KBM-7 (cell line): ENCODE data around the gene ZBTB24.

Source experiments
- DNase-seq: peaks from one replicate; pipeline ENCODE4 v3.0.0-alpha.2; 2015
- in situ Hi-C: fragments of 300-500 bp; cut with MboI; formaldehyde crosslinking; loops from 2 replicates; pipeline ENCODE4 v1.14.3; 2020; ENCODE audit warnings: low sequenced_read_pairs, low pct_unique_long_range_greater_than_20kb, mixed read lengths

The ZBTB24 gene

DNA sequence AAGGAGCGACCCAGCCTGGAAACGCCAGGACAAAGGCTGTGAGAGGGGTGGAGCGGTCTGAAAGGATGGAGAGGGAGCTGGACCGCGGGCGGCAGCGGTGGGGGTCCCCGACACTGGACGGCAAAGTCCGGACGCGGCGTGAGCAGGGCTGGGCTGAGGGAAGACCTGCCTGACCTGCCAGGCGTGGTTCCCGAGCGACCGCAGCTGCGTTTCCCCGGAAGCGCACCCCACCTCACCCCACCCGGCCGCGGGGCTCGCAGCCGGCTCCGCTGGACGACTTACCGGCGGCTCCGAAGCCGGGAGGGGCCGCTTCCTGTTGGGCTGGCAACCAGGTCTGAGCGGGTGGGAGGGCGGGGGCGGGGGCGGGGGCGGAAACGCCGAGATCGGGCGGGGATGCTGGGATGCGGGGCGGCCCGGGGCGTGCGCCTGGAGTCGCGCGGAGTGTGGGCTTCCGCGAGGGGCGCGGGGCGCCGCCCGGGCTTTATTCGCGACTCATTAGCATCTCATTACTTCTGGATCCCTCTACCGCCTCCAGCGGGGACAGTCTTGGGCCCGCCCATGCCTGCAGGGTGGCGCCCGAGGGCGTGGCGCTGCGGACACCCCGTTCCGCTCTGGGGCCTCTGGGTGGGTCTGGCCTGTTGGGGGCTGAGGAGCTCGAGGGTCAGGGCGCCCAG lies 27.4 kb downstream of the ZBTB24 start, which contains the start of gene MICAL1:
Gene MICAL1, minus strand, starts transcription at position 336 of the 674 bp plus-strand sequence. CDS start 1,576 bp downstream, outside the sequence.
- DNase-seq: peak; percentile 52

GRCh38 chr6:109454496-109455436 lies 28.3 kb downstream of the ZBTB24 start:
- in situ Hi-C loops: no loop called here
- peak; percentile 71 for DNase-seq

More for the DNA sequence above, 27.4 kb downstream of the ZBTB24 start, which contains the start of gene MICAL1:
- in situ Hi-C loops: no loop called here

DNA sequence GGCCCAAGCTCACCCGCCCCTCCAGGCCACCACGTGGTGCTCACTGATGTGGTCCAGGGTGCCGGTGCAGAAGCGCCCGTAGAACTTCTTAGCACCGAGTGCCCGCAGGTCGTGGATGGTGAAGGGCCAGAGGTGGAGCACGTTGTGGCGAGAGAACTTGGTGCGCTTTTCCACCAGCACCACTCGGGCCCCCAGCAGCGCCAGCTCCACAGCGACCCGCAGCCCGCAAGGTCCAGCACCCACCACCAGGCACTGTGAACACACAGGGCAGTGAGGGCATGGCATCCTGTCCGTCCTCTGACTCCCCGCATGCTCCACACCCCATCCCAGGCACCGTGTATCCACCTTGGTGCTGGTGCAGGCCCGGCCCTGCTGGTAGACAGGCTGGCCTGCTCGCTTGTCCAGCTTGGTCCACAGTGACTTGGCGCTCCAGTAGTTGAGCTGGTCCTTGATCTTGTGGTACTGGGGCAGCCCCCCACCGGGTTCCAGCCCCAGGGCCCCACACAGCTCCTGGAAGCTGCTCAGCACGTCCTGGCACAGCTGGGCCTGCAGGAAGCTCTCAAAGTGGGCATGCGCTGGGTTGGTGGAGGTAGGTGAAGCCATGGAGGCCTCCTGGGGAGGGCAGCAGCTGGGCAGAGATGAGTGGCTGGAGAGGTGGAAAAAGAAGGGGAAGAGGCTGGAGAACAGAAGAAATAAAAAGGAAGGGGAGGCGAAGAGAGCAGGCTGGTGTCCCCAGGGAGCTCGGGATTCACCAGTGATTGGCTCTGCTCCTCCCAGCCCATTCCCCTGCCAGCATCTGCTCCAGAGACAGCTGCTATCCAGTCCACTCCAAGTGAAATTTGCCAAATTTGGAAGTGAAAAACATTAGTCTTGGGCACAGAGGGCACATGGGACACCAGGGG lies 29.2 kb downstream of the ZBTB24 start:
- no peak for DNase-seq
- in situ Hi-C loops: no loop called here

- no peak for DNase-seq
- in situ Hi-C loops: no loop called here
Measured at GRCh38 chr6:109453156-109453555, 29.9 kb downstream of the ZBTB24 start.

- no peak for DNase-seq
- in situ Hi-C loops: no loop called here
Measured at GRCh38 chr6:109452181-109452580, 30.8 kb downstream of the ZBTB24 start.

DNA sequence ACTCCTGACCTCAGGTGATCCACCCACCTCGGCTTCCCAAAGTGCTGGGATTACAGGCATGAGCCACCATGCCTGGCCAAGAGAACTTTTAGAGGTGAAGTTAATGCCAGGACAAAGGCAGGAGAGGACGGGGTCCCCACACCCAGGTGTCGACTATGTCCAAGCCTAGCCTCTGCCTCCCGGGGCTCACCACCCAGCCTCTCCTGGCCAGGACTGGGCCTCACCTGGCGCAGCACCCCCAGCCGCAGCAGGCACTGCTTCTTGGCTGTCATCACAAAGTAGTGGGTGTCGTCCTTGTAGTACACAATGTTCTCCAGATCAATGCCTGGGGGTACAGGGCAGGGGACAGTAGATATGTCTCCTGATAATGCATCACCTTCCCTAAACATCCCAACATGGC lies 31.6 kb downstream of the ZBTB24 start:
- in situ Hi-C loops: no loop called here
- no peak for DNase-seq

DNA sequence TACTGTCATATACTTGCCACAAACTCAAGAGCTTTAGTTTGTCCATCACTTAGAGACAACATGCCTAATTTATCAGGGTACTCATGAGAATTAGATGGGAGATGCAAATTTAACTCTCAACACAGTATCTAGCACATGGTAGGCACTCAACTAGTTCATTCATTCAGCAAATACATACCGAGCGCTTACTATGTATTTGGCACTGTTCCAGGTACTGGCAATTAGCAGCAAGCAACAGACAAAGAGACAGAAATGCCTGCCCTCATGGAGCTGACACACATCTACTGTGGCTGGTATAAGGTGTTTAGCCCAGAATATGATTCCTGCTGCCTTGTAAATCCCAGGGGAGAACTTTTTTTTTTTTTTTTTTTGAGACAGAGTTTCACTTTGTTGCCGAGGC lies 32.2 kb downstream of the ZBTB24 start:
- DNase-seq: no peak
- in situ Hi-C loops: no loop called here

DNA sequence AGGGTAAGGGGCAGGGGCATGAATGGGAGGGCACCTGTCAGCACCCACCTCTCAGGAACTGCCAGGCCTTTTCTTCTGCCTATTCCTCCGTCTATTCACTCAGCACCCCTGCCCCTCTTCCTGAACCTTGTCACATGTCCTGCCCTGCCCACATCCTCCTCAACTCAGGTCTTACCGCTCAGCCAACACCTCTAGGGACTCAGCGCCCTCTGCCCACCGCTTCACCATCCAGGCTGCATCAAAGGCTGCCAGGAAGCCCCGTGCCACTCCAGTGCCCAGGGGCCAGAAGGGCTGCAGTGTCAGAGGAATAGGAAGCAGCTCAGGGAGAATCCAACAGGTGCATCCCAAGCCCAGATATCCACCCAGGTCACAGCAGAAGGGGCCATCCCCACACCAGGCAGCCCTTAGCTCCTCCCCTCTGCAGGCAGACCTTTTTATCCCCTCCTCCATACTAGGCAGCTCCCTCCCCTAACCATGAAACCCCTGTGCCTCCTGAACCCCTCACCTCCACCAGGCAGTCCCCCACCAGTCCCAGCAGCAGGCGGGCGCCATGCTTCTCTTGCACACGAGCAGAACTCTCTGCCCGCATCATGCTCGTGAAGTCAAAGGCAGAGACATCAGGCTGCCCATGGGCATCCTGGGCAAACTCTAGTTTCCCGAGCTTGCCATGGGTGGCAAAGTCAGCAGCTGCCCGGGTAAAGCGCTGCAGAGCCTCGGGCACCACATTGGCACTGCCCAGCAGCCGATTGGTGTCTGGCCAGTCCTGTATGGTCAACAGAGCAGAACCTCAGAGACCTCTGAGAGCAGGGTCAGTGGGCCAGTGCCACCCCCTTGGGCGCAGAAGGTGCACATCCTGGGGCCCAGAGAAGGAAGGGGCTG lies 33.0 kb downstream of the ZBTB24 start:
- DNase-seq: no peak
- in situ Hi-C loops: no loop called here

DNA sequence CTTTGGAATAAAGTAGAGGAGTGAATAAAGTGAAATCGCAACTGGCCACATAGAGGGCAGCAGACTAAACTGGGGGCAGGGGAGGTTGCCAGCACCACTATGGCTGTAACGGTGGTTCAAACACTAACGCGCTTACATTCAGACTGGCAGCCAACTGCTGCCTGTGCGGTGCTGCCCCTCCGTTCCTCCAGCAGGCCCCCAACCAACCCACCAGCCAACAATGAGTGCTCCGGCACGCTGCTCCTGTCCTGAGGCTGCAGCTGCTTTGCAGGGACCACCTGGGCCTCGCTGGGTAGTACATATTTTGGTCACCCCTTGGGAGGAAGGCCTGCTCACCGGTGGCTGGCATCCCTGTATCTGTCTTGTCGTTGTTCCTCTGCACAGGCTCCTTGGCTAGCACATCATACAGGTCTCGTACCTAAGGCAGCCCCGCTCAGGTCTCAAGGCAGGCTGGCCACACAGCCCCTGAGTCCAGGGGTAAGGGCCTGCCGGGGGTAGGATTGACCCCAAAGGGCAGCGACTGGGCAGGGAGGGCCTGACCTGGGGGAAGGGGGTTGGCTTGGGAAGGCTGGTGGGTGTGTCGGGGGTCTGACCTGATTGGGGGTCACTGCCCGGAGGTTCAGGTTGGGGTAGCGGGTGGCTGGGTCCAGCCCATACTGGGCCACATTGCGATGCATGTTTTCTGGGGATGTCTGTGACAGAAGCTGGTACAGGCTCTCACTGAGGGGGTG lies 33.8 kb downstream of the ZBTB24 start:
- no peak for DNase-seq
- in situ Hi-C loops: no loop called here

GRCh38 chr6:109448615-109449014 lies 34.4 kb downstream of the ZBTB24 start:
- no peak for DNase-seq
- in situ Hi-C loops: no loop called here

- in situ Hi-C loops: no loop called here
- peak; percentile 50 for DNase-seq
Measured at GRCh38 chr6:109447878-109448555, 35.0 kb downstream of the ZBTB24 start.

GRCh38 chr6:109447087-109447486 lies 35.9 kb downstream of the ZBTB24 start:
- DNase-seq: no peak
- in situ Hi-C loops: no loop called here

GRCh38 chr6:109446541-109446940 lies 36.5 kb downstream of the ZBTB24 start:
- DNase-seq: no peak
- in situ Hi-C loops: no loop called here

GRCh38 chr6:109446072-109446471 lies 36.9 kb downstream of the ZBTB24 start:
- no peak for DNase-seq
- in situ Hi-C loops: no loop called here

GRCh38 chr6:109445382-109445781 lies 37.6 kb downstream of the ZBTB24 start:
- DNase-seq: no peak
- in situ Hi-C loops: no loop called here

GRCh38 chr6:109443425-109443950 lies 39.5 kb downstream of the ZBTB24 start:
- DNase-seq: no peak
- in situ Hi-C loops: no loop called here

DNA sequence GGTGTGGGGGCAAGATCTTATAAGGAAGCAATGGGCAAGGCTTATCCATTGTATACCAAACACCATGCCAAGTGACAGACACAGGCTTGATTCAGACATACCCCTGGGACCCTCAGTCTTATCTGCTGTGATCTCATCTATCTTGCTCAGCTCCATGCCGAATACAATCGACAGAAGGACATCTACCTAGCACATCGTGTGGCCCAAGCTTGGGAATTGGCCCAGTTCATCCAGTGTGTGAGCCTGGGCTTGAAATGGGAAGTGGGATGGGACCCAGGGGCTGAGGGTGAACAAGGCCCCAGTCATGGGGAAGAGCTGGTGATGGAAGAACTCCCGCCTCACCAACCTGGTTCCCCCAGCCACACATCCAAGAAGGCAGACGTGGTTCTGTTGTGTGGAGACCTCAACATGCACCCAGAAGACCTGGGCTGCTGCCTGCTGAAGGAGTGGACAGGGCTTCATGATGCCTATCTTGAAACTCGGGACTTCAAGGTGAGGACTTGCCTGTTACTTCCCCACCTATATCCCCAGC lies 40.6 kb downstream of the ZBTB24 start:
- in situ Hi-C loops: no loop called here

More for the DNA sequence above, 40.6 kb downstream of the ZBTB24 start:
- no peak for DNase-seq
